HFFc6 (cell line): ENCODE measurements around the gene SUPT4H1. TPM values are rescaled to one million over a fixed set of nuclear protein-coding genes. Genes with fewer than 3 reads are reported as not detected.

Experiments
- DNase-seq: peaks from one replicate; pipeline ENCODE4 v3.0.0-alpha.2; 2018
- H3K27ac Mint-ChIP-seq: 2 replicates; pipeline ENCODE4 v1.8.0; 2020; ENCODE audit warnings: mild to moderate bottlenecking, mixed read lengths
- H3K27me3 Mint-ChIP-seq: 2 replicates; pipeline ENCODE4 v1.8.0; 2021; ENCODE audit warnings: mild to moderate bottlenecking, moderate library complexity, mixed read lengths; ENCODE audit not compliant: insufficient read depth
- H3K36me3 Mint-ChIP-seq: 2 replicates; pipeline ENCODE4 v1.8.0; 2021; ENCODE audit warnings: low read depth, mixed read lengths
- H3K4me1 Mint-ChIP-seq: 2 replicates; pipeline ENCODE4 v1.8.0; 2020; ENCODE audit warnings: low read depth, mixed read lengths
- H3K4me3 Mint-ChIP-seq: 2 replicates; pipeline ENCODE4 v1.8.0; 2020; ENCODE audit warnings: mild to moderate bottlenecking, moderate library complexity, mixed read lengths
- H3K9me3 Mint-ChIP-seq: 2 replicates; pipeline ENCODE4 v1.8.0; 2020; ENCODE audit warnings: mild to moderate bottlenecking, mixed read lengths
- total RNA-seq, 6 experiments: library from RNA; stranded (reverse); fragmentation: NEBNext Ultra II Directional; extraction: Animal tissue kit (Norgen Biotek cat#: 25700); gene quantifications; 2 replicates in 1 of 6; 3 replicates in 5 of 6; pipeline ENCODE4 v1.2.3, GENCODE V29; 2021
- TF ChIP-seq, protein P1 (sequence below): fragments of 200-600 bp; sonication (generic); IDR thresholded peaks from 2 replicates; pipeline ENCODE4 v1.5.0; 2021; ENCODE audit warnings: antibody characterized with exemption, mild to moderate bottlenecking

The SUPT4H1 gene
- total RNA-seq, 6 experiments from 2014 or later: 95.6 to 110 (median 105) TPM

- TF ChIP-seq, protein P1, sequence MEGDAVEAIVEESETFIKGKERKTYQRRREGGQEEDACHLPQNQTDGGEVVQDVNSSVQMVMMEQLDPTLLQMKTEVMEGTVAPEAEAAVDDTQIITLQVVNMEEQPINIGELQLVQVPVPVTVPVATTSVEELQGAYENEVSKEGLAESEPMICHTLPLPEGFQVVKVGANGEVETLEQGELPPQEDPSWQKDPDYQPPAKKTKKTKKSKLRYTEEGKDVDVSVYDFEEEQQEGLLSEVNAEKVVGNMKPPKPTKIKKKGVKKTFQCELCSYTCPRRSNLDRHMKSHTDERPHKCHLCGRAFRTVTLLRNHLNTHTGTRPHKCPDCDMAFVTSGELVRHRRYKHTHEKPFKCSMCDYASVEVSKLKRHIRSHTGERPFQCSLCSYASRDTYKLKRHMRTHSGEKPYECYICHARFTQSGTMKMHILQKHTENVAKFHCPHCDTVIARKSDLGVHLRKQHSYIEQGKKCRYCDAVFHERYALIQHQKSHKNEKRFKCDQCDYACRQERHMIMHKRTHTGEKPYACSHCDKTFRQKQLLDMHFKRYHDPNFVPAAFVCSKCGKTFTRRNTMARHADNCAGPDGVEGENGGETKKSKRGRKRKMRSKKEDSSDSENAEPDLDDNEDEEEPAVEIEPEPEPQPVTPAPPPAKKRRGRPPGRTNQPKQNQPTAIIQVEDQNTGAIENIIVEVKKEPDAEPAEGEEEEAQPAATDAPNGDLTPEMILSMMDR: no peak
- H3K27ac Mint-ChIP-seq: peak overlapping the region; percentile 59
- no peak overlapping the region for H3K4me3 Mint-ChIP-seq
- no peak for DNase-seq
- no peaks in the 10 kb centered on the region for H3K9me3 Mint-ChIP-seq
- H3K36me3 Mint-ChIP-seq: no peaks in the 10 kb centered on the region
- peaks cover 51% of the 10 kb centered on the region for H3K4me1 Mint-ChIP-seq
- peaks cover 2% of the 10 kb centered on the region; the same call in 1 of the 2 replicates for H3K27me3 Mint-ChIP-seq
Measured at GRCh38 chr17:58336456-58337209, 15.4 kb downstream of the SUPT4H1 start.

DNA sequence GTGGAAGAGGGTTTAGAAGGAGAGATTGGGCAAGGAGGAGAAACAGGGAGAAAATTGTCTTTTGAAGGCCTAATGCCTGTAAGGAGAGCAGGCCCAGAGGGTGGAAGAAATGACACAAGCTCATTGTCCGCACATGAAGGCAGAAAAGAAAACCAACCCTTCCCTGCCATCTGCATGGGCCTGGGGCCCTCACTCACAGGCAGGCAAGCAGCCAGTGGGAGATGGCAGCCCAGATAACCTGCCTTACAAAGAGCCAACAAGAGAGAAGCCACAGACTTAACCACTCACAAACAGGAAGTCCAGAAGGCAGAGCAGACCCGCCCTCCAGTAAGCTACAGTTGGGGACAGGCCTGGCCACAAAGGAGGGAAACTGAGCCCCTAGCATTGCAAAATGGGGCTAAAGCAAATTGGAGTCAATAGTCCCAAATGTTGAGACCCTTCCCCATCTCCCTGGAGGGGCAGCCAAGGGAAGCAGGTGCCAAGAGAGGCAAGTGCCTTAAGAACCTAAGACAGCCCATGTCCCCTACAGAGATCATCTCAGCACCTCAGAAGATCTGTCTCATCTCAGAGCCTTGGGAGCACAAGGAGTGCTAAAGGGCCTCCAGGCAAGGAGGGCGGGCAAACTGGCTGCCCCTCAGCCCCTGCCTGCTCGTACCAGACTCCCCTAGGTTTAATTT lies 16.1 kb downstream of the SUPT4H1 start:
- Mint-ChIP-seq H3K27ac (peak overlapping the region; percentile 59), H3K27me3 (peaks cover 2% of the 10 kb centered on the region; the same call in 1 of the 2 replicates), H3K36me3 (no peaks in the 10 kb centered on the region)

DNA sequence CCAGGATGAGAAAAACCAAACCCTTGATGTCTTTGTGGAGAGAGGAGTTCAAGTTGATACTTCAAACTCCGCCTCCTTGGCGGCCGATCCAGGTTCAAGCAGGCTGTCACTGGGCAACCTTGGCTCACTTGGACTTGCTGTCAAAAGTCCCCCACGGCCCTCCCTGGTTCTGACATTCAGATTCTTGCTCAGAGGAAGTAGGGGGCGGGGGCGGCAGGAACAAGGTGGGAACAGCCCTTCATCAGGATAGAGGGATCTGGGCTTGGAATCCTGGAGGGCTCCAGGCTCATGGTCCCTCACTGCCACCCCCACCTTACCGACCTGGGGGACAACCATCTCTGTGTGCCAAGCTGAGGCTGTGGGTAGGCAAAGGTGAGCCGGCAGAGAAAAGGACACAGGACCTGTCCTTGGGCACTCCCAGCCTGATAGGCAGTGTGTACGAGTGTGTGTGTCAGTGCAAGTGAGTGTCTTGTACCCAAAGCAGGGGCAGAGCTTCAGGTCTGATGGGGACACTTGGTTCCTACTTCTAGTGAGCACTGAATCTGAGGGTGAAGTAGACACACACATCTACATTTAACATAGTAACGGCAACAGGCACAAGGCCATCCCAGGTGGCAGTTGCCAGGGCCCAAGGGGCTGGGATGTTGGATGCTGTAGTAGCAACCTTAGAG lies 16.8 kb downstream of the SUPT4H1 start:
- Mint-ChIP-seq H3K27ac (peak overlapping the region; percentile 32; the same call in 1 of the 2 replicates), H3K36me3 (no peaks in the 10 kb centered on the region), H3K4me1 (peaks cover 56% of the 10 kb centered on the region), H3K27me3 (peaks cover 2% of the 10 kb centered on the region; the same call in 1 of the 2 replicates), H3K4me3 (no peak overlapping the region), H3K9me3 (no peaks in the 10 kb centered on the region)
- DNase-seq: no peak
- TF ChIP-seq, protein P1: no peak

More for the DNA sequence above, 16.1 kb downstream of the SUPT4H1 start:
- TF ChIP-seq, protein P1: no peak
- DNase-seq: no peak
- H3K9me3 Mint-ChIP-seq: no peaks in the 10 kb centered on the region
- no peak overlapping the region for H3K4me3 Mint-ChIP-seq
- H3K4me1 Mint-ChIP-seq: peaks cover 58% of the 10 kb centered on the region

- Mint-ChIP-seq H3K36me3 (no peaks in the 10 kb centered on the region), H3K4me1 (peaks cover 51% of the 10 kb centered on the region), H3K4me3 (no peak overlapping the region), H3K9me3 (no peaks in the 10 kb centered on the region), H3K27ac (no peak overlapping the region), H3K27me3 (peaks cover 2% of the 10 kb centered on the region; the same call in 1 of the 2 replicates)
- TF ChIP-seq, protein P1: no peak
- no peak for DNase-seq
Measured at GRCh38 chr17:58334661-58335060, 17.3 kb downstream of the SUPT4H1 start.

- no peak for DNase-seq
- peaks cover 2% of the 10 kb centered on the region; the same call in 1 of the 2 replicates for H3K27me3 Mint-ChIP-seq
- H3K27ac Mint-ChIP-seq: no peak overlapping the region
- H3K4me3 Mint-ChIP-seq: no peak overlapping the region
- TF ChIP-seq, protein P1: no peak
- peaks cover 47% of the 10 kb centered on the region for H3K4me1 Mint-ChIP-seq
- H3K9me3 Mint-ChIP-seq: no peaks in the 10 kb centered on the region
- H3K36me3 Mint-ChIP-seq: no peaks in the 10 kb centered on the region
Measured at GRCh38 chr17:58334256-58334655, 17.7 kb downstream of the SUPT4H1 start.
